Measurements from ENCODE around the gene DNM1L. TPM values are rescaled to one million over a fixed set of nuclear protein-coding genes. Genes with fewer than 3 reads are reported as not detected.

The DNM1L gene
- total RNA-seq (66.2 TPM), polyA plus RNA-seq (ENCODE audit: insufficient read depth, low read depth, low replicate concordance) (30.5 TPM)
- long read RNA-seq, donor 1, full-length matches to known transcripts = 3 of 31 reads
- long read RNA-seq, donor 1, partial matches to known transcripts = 28 of 31 reads
- long read RNA-seq, donor 1, other reads (novel, unspliced or antisense) = 0 of 31 reads
- long read RNA-seq, donor 2, full-length matches to known transcripts = 5 of 34 reads
- long read RNA-seq, donor 2, partial matches to known transcripts = 12 of 34 reads
- long read RNA-seq, donor 2, other reads (novel, unspliced or antisense) = 17 of 34 reads
- long read RNA-seq, donor 3, full-length matches to known transcripts = 5 of 70 reads
- long read RNA-seq, donor 3, partial matches to known transcripts = 65 of 70 reads
- long read RNA-seq, donor 3, other reads (novel, unspliced or antisense) = 0 of 70 reads
- long read RNA-seq, donor 4, full-length matches to known transcripts = 14 of 34 reads
- long read RNA-seq, donor 4, partial matches to known transcripts = 20 of 34 reads
- long read RNA-seq, donor 4, other reads (novel, unspliced or antisense) = 0 of 34 reads
- long read RNA-seq, donor 5 = 0 reads
- long read RNA-seq, donor 6, partial matches to known transcripts = 16 of 25 reads
- long read RNA-seq, donor 6, other reads (novel, unspliced or antisense) = 0 of 25 reads
- long read RNA-seq, donor 7, full-length matches to known transcripts = 22 of 36 reads
- long read RNA-seq, donor 7, partial matches to known transcripts = 4 of 36 reads
- long read RNA-seq, donor 7, other reads (novel, unspliced or antisense) = 10 of 36 reads
- long read RNA-seq, donor 8, partial matches to known transcripts = 40 of 42 reads
- long read RNA-seq, donor 8, other reads (novel, unspliced or antisense) = 0 of 42 reads
- long read RNA-seq, donor 9, full-length matches to known transcripts = 2 of 10 reads
- long read RNA-seq, donor 9, partial matches to known transcripts = 8 of 10 reads
- long read RNA-seq, donor 9, other reads (novel, unspliced or antisense) = 0 of 10 reads
- long read RNA-seq, donor 10, full-length matches to known transcripts = 7 of 77 reads
- long read RNA-seq, donor 10, partial matches to known transcripts = 70 of 77 reads
- long read RNA-seq, donor 10, other reads (novel, unspliced or antisense) = 0 of 77 reads

DNA sequence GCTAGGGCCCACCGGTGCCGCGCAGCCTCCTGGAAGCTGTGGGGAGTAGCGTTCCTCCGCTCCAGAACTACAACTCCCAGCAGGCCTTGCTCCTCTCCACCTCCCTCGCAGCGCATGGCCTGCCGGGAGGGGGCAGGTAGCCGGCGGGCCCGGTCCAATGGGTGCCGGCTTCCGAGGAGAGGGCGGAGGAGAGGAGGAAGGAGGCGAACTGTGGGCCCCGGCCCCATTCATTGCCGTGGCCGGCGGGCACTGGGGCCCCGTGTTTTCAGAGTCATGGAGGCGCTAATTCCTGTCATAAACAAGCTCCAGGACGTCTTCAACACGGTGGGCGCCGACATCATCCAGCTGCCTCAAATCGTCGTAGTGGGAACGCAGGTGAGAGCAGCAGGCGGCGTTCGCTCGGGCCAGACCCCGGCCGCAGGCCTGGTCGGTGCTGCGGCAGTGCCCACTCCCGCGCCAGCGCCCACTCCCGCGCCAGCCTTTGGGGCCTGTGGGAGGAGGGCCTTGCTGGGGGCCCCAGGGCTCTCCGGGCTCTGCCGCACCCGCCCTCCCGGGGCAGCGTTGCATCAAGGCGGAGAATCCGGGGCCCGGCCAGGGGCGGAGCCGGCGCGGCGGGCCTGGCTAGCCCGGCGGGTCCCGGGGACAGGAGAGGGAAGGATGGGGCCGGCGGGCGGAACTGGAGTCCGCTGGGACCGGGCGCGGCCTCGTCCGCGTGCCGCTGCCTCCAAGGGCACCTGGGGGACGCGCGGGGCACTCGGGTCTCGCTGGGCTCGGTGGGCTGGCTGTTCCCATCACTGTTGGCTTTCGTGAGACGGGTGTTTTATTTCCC lies at the start of gene DNM1L:
Gene DNM1L, plus strand, starts transcription at position 211 of the 829 bp plus-strand sequence. Its CDS starts 63 bp downstream, at position 274.
- H3K27me3 ChIP-seq (ENCODE audit: control insufficient read depth, insufficient read depth, low read length) = no peaks in the 10 kb centered on the region
- H3K9me3 ChIP-seq (ENCODE audit: control insufficient read depth in 2 of 3, insufficient read depth in 1 of 3, low read length in 3 of 3) = no peaks in the 10 kb centered on the region
- intact Hi-C loops (cut with DNase I) = no loop called here
- peak within 1 kb of the TSS; percentile 88 to 90 (median 88) for H3K4me3 ChIP-seq (ENCODE audit: low read length in 3 of 3)
- peaks cover 0 to 8% (median 0%) of the 10 kb centered on the region in 3 donors for H3K4me1 ChIP-seq (ENCODE audit: control insufficient read depth in 2 of 3, insufficient read depth in 2 of 3, low read depth in 1 of 3, low read length in 3 of 3)
- FAIRE-seq = no peak
- H3K36me3 ChIP-seq (ENCODE audit: control insufficient read depth in 2 of 3, insufficient read depth in 3 of 3, low read length in 3 of 3) = no peaks in the 10 kb centered on the region
- peak within 1 kb of the TSS; percentile 86 to 95 for H3K27ac ChIP-seq (ENCODE audit: low read depth in 2 of 2, low read length in 2 of 2)
- H3K9ac ChIP-seq (ENCODE audit: low read length in 3 of 3) = peak within 1 kb of the TSS; percentile 83 to 97 (median 95)
- DNase-seq = peak; percentile 97 to 99 (median 97)
- TF ChIP-seq, protein P1, sequence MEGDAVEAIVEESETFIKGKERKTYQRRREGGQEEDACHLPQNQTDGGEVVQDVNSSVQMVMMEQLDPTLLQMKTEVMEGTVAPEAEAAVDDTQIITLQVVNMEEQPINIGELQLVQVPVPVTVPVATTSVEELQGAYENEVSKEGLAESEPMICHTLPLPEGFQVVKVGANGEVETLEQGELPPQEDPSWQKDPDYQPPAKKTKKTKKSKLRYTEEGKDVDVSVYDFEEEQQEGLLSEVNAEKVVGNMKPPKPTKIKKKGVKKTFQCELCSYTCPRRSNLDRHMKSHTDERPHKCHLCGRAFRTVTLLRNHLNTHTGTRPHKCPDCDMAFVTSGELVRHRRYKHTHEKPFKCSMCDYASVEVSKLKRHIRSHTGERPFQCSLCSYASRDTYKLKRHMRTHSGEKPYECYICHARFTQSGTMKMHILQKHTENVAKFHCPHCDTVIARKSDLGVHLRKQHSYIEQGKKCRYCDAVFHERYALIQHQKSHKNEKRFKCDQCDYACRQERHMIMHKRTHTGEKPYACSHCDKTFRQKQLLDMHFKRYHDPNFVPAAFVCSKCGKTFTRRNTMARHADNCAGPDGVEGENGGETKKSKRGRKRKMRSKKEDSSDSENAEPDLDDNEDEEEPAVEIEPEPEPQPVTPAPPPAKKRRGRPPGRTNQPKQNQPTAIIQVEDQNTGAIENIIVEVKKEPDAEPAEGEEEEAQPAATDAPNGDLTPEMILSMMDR (IDR thresholded peaks at IDR 0.05; ENCODE audit: borderline replicate concordance, extremely low read depth, insufficient read depth) = no peak

DNA sequence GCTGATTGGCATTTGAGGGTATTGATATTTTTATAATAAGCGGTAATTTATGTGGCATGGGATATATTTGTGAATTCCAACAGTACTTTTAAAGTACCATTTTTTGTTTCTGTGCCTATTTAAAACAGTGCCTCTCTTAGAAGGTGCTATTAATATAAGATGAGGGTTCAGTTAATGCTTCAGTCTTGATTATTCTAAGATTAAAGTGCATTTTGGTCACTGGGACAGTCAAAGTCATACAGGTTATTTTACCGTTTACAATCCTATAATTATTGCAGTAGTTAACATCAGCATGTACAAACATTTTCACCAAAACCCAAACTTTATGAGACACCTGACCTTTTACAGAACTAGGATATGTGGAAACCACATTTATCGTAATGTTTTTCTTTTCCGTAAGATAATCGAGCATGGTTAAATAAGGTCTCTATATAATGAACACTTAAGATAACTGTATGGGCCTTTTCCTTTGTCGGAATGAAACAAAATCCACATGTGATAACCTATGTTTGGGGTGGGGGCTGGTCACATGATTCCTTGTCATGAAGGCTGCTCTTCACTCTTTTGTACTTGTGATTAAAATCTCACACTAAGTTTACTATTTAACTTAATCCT lies 37.7 kb upstream of the DNM1L start:
- H3K9ac ChIP-seq (ENCODE audit: low read length in 3 of 3) = no peak overlapping the region
- peaks cover 0 to 46% (median 18%) of the 10 kb centered on the region in 3 donors for H3K36me3 ChIP-seq (ENCODE audit: control insufficient read depth in 2 of 3, insufficient read depth in 3 of 3, low read length in 3 of 3)
- no peak overlapping the region for H3K27ac ChIP-seq (ENCODE audit: low read depth in 2 of 2, low read length in 2 of 2)
- H3K4me3 ChIP-seq (ENCODE audit: low read length in 3 of 3) = no peak overlapping the region
- TF ChIP-seq, protein P1 (IDR thresholded peaks at IDR 0.05; ENCODE audit: borderline replicate concordance, extremely low read depth, insufficient read depth) = no peak
- FAIRE-seq (no peak), DNase-seq (no peak)
- H3K4me1 ChIP-seq (ENCODE audit: control insufficient read depth in 2 of 3, insufficient read depth in 2 of 3, low read depth in 1 of 3, low read length in 3 of 3) = no peaks in the 10 kb centered on the region
- intact Hi-C loops (cut with DNase I) = no loop called here
- no peaks in the 10 kb centered on the region for H3K9me3 ChIP-seq (ENCODE audit: control insufficient read depth in 2 of 3, insufficient read depth in 1 of 3, low read length in 3 of 3)
- H3K27me3 ChIP-seq (ENCODE audit: control insufficient read depth, insufficient read depth, low read length) = no peaks in the 10 kb centered on the region

DNA sequence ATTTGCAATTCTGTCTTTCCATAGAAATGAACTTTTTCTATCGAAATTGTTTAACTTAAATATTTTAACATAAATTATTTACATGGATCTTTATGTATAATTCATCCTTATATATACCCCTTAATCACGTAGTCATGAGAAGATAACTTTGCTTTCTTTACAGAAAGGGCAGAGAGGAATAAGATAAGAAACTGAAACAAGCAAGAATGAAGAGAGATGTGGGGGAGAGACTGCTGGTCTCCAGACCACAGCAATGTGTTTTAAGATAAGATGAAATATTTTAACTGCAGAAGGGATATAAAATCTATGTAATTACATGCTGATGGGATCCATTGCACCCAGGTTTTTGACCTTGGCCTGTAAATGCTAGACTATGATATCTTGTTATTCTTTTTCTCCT lies 34.7 kb upstream of the DNM1L start:
- H3K27ac ChIP-seq (ENCODE audit: low read depth in 2 of 2, low read length in 2 of 2) = no peak overlapping the region
- H3K9ac ChIP-seq (ENCODE audit: low read length in 3 of 3) = no peak overlapping the region
- H3K4me3 ChIP-seq (ENCODE audit: low read length in 3 of 3) = no peak overlapping the region
- intact Hi-C loops (cut with DNase I) = no loop called here
- peaks cover 0 to 33% (median 12%) of the 10 kb centered on the region in 3 donors for H3K36me3 ChIP-seq (ENCODE audit: control insufficient read depth in 2 of 3, insufficient read depth in 3 of 3, low read length in 3 of 3)
- DNase-seq (no peak), FAIRE-seq (no peak)
- H3K4me1 ChIP-seq (ENCODE audit: control insufficient read depth in 2 of 3, insufficient read depth in 2 of 3, low read depth in 1 of 3, low read length in 3 of 3) = no peaks in the 10 kb centered on the region
- no peaks in the 10 kb centered on the region for H3K9me3 ChIP-seq (ENCODE audit: control insufficient read depth in 2 of 3, insufficient read depth in 1 of 3, low read length in 3 of 3)
- no peaks in the 10 kb centered on the region for H3K27me3 ChIP-seq (ENCODE audit: control insufficient read depth, insufficient read depth, low read length)
- TF ChIP-seq, protein P1 (IDR thresholded peaks at IDR 0.05; ENCODE audit: borderline replicate concordance, extremely low read depth, insufficient read depth) = no peak
